CD14-positive monocyte (primary cell): ENCODE data around the gene F10. TPM values are rescaled to one million over a fixed set of nuclear protein-coding genes. Genes with fewer than 3 reads are reported as not detected.
"Not testable (repeated sequence)": the region's sequence is repeated elsewhere in the genome, so short reads cannot be mapped to it uniquely, and the experiment has no call there.

ENCODE experiments used
- DNase-seq, 3 donors: peaks; one replicate each; pipeline ENCODE4 v3.0.0-alpha.2; 2011 to 2022
- H2AFZ ChIP-seq: 2 replicates; pipeline ENCODE4 v1.6.0; 2012; ENCODE audit warnings: mild to moderate bottlenecking, low read depth, low read length, inconsistent platforms; ENCODE audit not compliant: insufficient read depth, poor library complexity, severe bottlenecking
- H3K27ac ChIP-seq, 2 donors: 1 replicate in 1 of 2; 2 replicates in 1 of 2; pipeline ENCODE4 v1.5.1; 2012 to 2013; ENCODE audit warnings: low read length in 2 of 2, control low read depth in 1 of 2, inconsistent platforms in 1 of 2, low read depth in 1 of 2, mild to moderate bottlenecking in 1 of 2
- H3K27me3 ChIP-seq, 2 donors: one replicate each; pipeline versions ENCODE4 v1.6.0 to v1.6.1; 2011 to 2013; ENCODE audit warnings: low read length in 2 of 2; ENCODE audit not compliant: control insufficient read depth in 2 of 2, insufficient read depth in 2 of 2
- H3K36me3 ChIP-seq, 2 donors: replicated peaks in 1 of 2; 1 replicate in 1 of 2; 2 replicates in 1 of 2; pipeline versions ENCODE4 v1.5.1 to v1.6.1; 2012 to 2013; ENCODE audit warnings: low read length in 2 of 2, control low read depth in 1 of 2, inconsistent platforms in 1 of 2, mild to moderate bottlenecking in 1 of 2; ENCODE audit not compliant: insufficient read depth in 2 of 2, control insufficient read depth in 1 of 2
- H3K4me1 ChIP-seq, 2 donors: 1 replicate in 1 of 2; 2 replicates in 1 of 2; pipeline versions ENCODE4 v1.5.1 to v1.6.1; 2012 to 2013; ENCODE audit warnings: low read length in 2 of 2, control low read depth in 1 of 2, inconsistent platforms in 1 of 2, mild to moderate bottlenecking in 1 of 2, moderate library complexity in 1 of 2; ENCODE audit not compliant: insufficient read depth in 2 of 2, control insufficient read depth in 1 of 2
- H3K4me2 ChIP-seq: replicated peaks from 2 replicates; pipeline ENCODE3; 2012; ENCODE audit warnings: low read length, moderate library complexity, mild to moderate bottlenecking; ENCODE audit not compliant: poor library complexity, severe bottlenecking; ENCODE audit errors: extremely low read depth
- H3K4me3 ChIP-seq, 3 experiments: fragments of 200-600 bp in 1 of 3; sonication (generic) in 1 of 3; replicated peaks in 1 of 3; 1 replicate in 2 of 3; 2 replicates in 1 of 3; pipeline ENCODE4 v1.5.1; 2011 to 2013; ENCODE audit warnings: low read length in 3 of 3, mild to moderate bottlenecking in 3 of 3, control low read depth in 2 of 3, low read depth in 2 of 3, inconsistent platforms in 1 of 3, moderate library complexity in 1 of 3
- H3K79me2 ChIP-seq: 2 replicates; pipeline ENCODE4 v1.6.0; 2012; ENCODE audit warnings: mild to moderate bottlenecking, control low read depth, inconsistent platforms, low read length, moderate library complexity; ENCODE audit not compliant: insufficient read depth
- H3K9ac ChIP-seq: 2 replicates; pipeline ENCODE4 v1.6.0; 2017; ENCODE audit warnings: low read length, mild to moderate bottlenecking; ENCODE audit not compliant: insufficient read depth, poor library complexity, severe bottlenecking
- H3K9me3 ChIP-seq, 2 donors: replicated peaks in 1 of 2; 1 replicate in 1 of 2; 2 replicates in 1 of 2; pipeline versions ENCODE4 v1.5.1 to v1.6.1; 2012 to 2013; ENCODE audit warnings: low read length in 2 of 2, control low read depth in 1 of 2; ENCODE audit not compliant: control insufficient read depth in 1 of 2, insufficient read depth in 1 of 2
- H4K20me1 ChIP-seq: 2 replicates; pipeline ENCODE4 v1.6.0; 2012; ENCODE audit warnings: mild to moderate bottlenecking, low read length, control low read depth, moderate library complexity; ENCODE audit not compliant: insufficient read depth
- H3K27ac Mint-ChIP-seq, 7 donors: one replicate each; pipeline ENCODE4 v1.8.0; 2020; ENCODE audit warnings: mild to moderate bottlenecking in 7 of 7, mixed read lengths in 7 of 7, moderate library complexity in 6 of 7, inconsistent platforms in 2 of 7
- H3K27me3 Mint-ChIP-seq, 3 donors: one replicate each; pipeline ENCODE4 v1.8.0; 2021 to 2022; ENCODE audit warnings: low read depth in 3 of 3, mild to moderate bottlenecking in 3 of 3, mixed read lengths in 3 of 3, moderate library complexity in 3 of 3, inconsistent platforms in 1 of 3
- H3K36me3 Mint-ChIP-seq, 2 donors: one replicate each; pipeline ENCODE4 v1.8.0; 2020; ENCODE audit warnings: mixed read lengths in 2 of 2, inconsistent platforms in 1 of 2, mild to moderate bottlenecking in 1 of 2
- H3K4me1 Mint-ChIP-seq: one replicate; pipeline ENCODE4 v1.8.0; 2020; ENCODE audit warnings: mild to moderate bottlenecking, mixed read lengths
- H3K4me3 Mint-ChIP-seq, 2 donors: one replicate each; pipeline ENCODE4 v1.8.0; 2020; ENCODE audit warnings: mild to moderate bottlenecking in 2 of 2, mixed read lengths in 2 of 2, moderate library complexity in 1 of 2
- H3K9me3 Mint-ChIP-seq, 7 donors: one replicate each; pipeline ENCODE4 v1.8.0; 2020 to 2022; ENCODE audit warnings: mixed read lengths in 7 of 7, mild to moderate bottlenecking in 6 of 7, moderate library complexity in 6 of 7, inconsistent platforms in 2 of 7
- WGBS: methylation state at CpG from one replicate; pipeline ENCODE4 v1.1.5; 2013; ENCODE audit warnings: missing lambda C conversion rate; ENCODE audit not compliant: insufficient coverage; 5-methylcytosine and 5-hydroxymethylcytosine counted together
- intact Hi-C, 2 donors: fragments of 100-400 bp; cut with micrococcal nuclease; formaldehyde crosslinking; loops; one replicate each; pipeline versions ENCODE4 v1.15.0 to v1.15.1; 2023
- polyA plus RNA-seq, 3 donors: library from polyadenylated mRNA; depleted of rRNA in 1 of 3; unstranded in 2 of 3; stranded (reverse) in 1 of 3; fragments of 300-500 nt in 2 of 3; fragments of >200 nt in 1 of 3; fragmentation: Illumina TruSeq in 2 of 3; gene quantifications; 1 replicate in 2 of 3; 2 replicates in 1 of 3; pipeline ENCODE4 v1.2.3, GENCODE V29; 2012 to 2021
- TF ChIP-seq, protein P1 (sequence below): fragments of 200-600 bp; IDR thresholded peaks from one replicate; pipeline ENCODE4 v1.8.0; 2022; ENCODE audit warnings: antibody characterized with exemption, mild to moderate bottlenecking

The F10 gene
- polyA plus RNA-seq, 3 donors: not detected

DNA sequence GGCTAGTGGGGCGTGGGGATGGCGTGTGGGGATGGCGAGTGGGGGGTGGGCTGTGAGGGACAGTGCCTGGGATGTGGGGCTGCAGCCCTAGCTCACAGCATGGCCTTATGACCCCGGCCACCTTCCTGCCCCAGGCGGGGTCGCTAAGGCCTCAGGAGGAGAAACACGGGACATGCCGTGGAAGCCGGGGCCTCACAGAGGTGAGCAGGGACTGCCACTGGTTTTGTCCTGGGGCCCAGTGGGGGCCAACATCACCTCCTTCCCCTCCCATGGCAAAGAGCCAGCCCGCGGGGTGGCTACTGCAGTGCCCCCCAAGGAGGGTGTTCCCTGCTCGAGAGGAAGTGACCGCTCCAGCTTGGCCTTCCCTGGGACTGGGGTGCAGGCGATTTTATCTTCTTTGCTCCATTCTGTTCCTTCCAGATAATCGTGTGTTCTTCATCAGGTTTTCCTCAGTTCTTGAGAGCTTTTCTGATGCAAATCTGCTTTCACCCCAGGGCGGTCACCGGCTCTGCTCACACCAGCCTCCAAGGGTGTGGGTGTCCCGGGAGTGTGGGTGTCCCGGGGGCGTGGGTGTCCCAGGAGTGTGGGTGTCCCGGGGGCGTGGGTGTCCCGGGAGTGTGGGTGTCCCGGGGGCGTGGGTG, 15.8 kb upstream of the F10 start:
- no peak overlapping the region for H3K4me3 Mint-ChIP-seq
- no peak overlapping the region for H3K9ac ChIP-seq
- TF ChIP-seq, protein P1, sequence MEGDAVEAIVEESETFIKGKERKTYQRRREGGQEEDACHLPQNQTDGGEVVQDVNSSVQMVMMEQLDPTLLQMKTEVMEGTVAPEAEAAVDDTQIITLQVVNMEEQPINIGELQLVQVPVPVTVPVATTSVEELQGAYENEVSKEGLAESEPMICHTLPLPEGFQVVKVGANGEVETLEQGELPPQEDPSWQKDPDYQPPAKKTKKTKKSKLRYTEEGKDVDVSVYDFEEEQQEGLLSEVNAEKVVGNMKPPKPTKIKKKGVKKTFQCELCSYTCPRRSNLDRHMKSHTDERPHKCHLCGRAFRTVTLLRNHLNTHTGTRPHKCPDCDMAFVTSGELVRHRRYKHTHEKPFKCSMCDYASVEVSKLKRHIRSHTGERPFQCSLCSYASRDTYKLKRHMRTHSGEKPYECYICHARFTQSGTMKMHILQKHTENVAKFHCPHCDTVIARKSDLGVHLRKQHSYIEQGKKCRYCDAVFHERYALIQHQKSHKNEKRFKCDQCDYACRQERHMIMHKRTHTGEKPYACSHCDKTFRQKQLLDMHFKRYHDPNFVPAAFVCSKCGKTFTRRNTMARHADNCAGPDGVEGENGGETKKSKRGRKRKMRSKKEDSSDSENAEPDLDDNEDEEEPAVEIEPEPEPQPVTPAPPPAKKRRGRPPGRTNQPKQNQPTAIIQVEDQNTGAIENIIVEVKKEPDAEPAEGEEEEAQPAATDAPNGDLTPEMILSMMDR: no peak
- H3K79me2 ChIP-seq: no peaks in the 10 kb centered on the region
- peaks cover 11 to 28% (median 18%) of the 10 kb centered on the region in 3 donors for H3K27me3 Mint-ChIP-seq
- H3K36me3 Mint-ChIP-seq: no peaks in the 10 kb centered on the region
- no peak overlapping the region for H3K27ac ChIP-seq
- no peak for DNase-seq
- no peak overlapping the region for H3K27ac Mint-ChIP-seq
- H3K36me3 ChIP-seq: no peaks in the 10 kb centered on the region
- peaks cover 9 to 18% of the 10 kb centered on the region in 2 donors for H3K27me3 ChIP-seq
- no peaks in the 10 kb centered on the region for H3K4me1 Mint-ChIP-seq
- H3K9me3 Mint-ChIP-seq: peaks cover 0 to 15% (median 12%) of the 10 kb centered on the region in 7 donors
- peaks cover 13 to 17% of the 10 kb centered on the region in 2 donors for H3K9me3 ChIP-seq
- H3K4me2 ChIP-seq: no peak overlapping the region
- no peaks in the 10 kb centered on the region for H4K20me1 ChIP-seq
- intact Hi-C loops: no loop called here
- no peaks in the 10 kb centered on the region for H3K4me1 ChIP-seq
- H2AFZ ChIP-seq: no peak overlapping the region
- no peak overlapping the region for H3K4me3 ChIP-seq
- WGBS: 61% methylated on average over 11 of the region's 25 CpGs

DNA sequence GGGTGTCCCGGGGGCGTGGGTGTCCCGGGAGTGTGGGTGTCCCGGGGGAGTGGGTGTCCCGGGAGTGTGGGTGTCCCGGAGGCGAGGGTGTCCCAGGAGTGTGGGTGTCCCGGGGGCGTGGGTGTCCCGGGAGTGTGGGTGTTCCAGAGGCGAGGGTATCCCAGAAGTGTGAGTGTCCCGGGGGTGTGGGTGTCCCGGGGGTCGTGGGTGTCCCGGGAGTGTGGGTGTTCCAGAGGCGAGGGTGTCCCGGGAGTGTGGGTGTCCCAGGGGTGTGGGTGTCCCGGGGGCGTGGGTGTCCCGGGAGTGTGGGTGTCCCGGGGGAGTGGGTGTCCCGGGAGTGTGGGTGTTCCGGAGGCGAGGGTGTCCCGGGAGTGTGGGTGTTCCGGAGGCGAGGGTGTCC, 14.1 kb upstream of the F10 start:
- Histone ChIP-seq H3K27me3 (peaks cover 10 to 23% of the 10 kb centered on the region in 2 donors), H3K9me3 (peaks cover 13 to 17% of the 10 kb centered on the region in 2 donors)
- H3K36me3 Mint-ChIP-seq, H3K4me3 ChIP-seq, H3K4me1 ChIP-seq, H3K4me2 ChIP-seq, DNase-seq, H3K9ac ChIP-seq, H3K27ac Mint-ChIP-seq, H3K4me1 Mint-ChIP-seq, H3K36me3 ChIP-seq, H3K79me2 ChIP-seq, intact Hi-C loops, H2AFZ ChIP-seq, H3K27ac ChIP-seq, H4K20me1 ChIP-seq, H3K4me3 Mint-ChIP-seq: not testable (repeated sequence)
- Mint-ChIP-seq H3K9me3 (peaks cover 0 to 15% (median 12%) of the 10 kb centered on the region in 7 donors), H3K27me3 (peaks cover 9 to 28% (median 18%) of the 10 kb centered on the region in 3 donors)
- WGBS: 98% methylated on average over 10 of the region's 27 CpGs
